Tibial artery (tissue), 4 donors: Measurements from ENCODE around the gene MRPL16.

ENCODE experiments used
- DNase-seq, 2 donors: peaks; one replicate each; pipeline ENCODE4 v3.0.0-alpha.2; 2019
- H3K27ac ChIP-seq, 2 donors: fragments of 200-600 bp; sonication (generic) in 1 of 2; 1 replicate in 1 of 2; 2 replicates in 1 of 2; pipeline ENCODE4 v1.5.1; 2018 to 2019; ENCODE audit warnings: mild to moderate bottlenecking in 1 of 2
- H3K27me3 ChIP-seq, 2 donors: fragments of 200-600 bp; sonication (generic) in 1 of 2; one replicate each; pipeline versions ENCODE4 v1.5.1 to v1.6.0; 2016 to 2019
- H3K36me3 ChIP-seq, 3 donors: fragments of 200-600 bp; sonication (generic) in 2 of 3; one replicate each; pipeline ENCODE4 v1.5.1; 2016 to 2019; ENCODE audit warnings: mild to moderate bottlenecking in 2 of 3
- H3K4me1 ChIP-seq, 4 donors: fragments of 200-600 bp; sonication (generic) in 2 of 4; 1 replicate in 3 of 4; 2 replicates in 1 of 4; pipeline ENCODE4 v1.5.1; 2016 to 2019
- H3K4me3 ChIP-seq, 2 donors: fragments of 200-600 bp; sonication (generic) in 1 of 2; 1 replicate in 1 of 2; 2 replicates in 1 of 2; pipeline ENCODE4 v1.5.1; 2018 to 2019; ENCODE audit warnings: mild to moderate bottlenecking in 2 of 2
- H3K9me3 ChIP-seq, 3 donors: fragments of 200-600 bp; sonication (generic) in 1 of 3; one replicate each; pipeline ENCODE4 v1.5.1; 2016 to 2019
- CTCF ChIP-seq, 2 experiments: fragments of 200-600 bp in 1 of 2; fragments of 450-650 bp in 1 of 2; IDR thresholded peaks; one replicate each; pipeline ENCODE4 v1.5.1; 2017 to 2019; ENCODE audit warnings: antibody characterized with exemption in 2 of 2, mild to moderate bottlenecking in 1 of 2, moderate library complexity in 1 of 2
- intact Hi-C: fragments of 100-400 bp; cut with DNase I; formaldehyde crosslinking; loops from one replicate; pipeline ENCODE4 v1.15.0; 2023; ENCODE audit warnings: low total_unique reads

The MRPL16 gene

GRCh38 chr11:59800390-59801025 lies 10.1 kb downstream of the MRPL16 start:
- H3K27me3 ChIP-seq = no peaks in the 10 kb centered on the region
- no peak for DNase-seq
- TF ChIP-seq CTCF (IDR thresholded peaks at IDR 0.05) = no peak
- H3K36me3 ChIP-seq = peaks cover 24 to 71% (median 29%) of the 10 kb centered on the region in 3 donors
- intact Hi-C loops = loop anchor here (10.0 kb wide), 1 partner anchor 126 kb away; no protein-coding TSS in a partner anchor
- no peak overlapping the region for H3K4me3 ChIP-seq
- H3K4me1 ChIP-seq = no peaks in the 10 kb centered on the region
- no peaks in the 10 kb centered on the region for H3K9me3 ChIP-seq
- no peak overlapping the region for H3K27ac ChIP-seq

GRCh38 chr11:59794417-59794816 lies 16.2 kb downstream of the MRPL16 start:
- H3K9me3 ChIP-seq = no peaks in the 10 kb centered on the region
- DNase-seq = no peak
- peaks cover 75 to 98% (median 77%) of the 10 kb centered on the region in 3 donors for H3K36me3 ChIP-seq
- H3K4me1 ChIP-seq = no peaks in the 10 kb centered on the region
- H3K4me3 ChIP-seq = no peak overlapping the region
- no peaks in the 10 kb centered on the region for H3K27me3 ChIP-seq
- intact Hi-C loops = no loop called here
- no peak for TF ChIP-seq CTCF (IDR thresholded peaks at IDR 0.05)
- no peak overlapping the region for H3K27ac ChIP-seq

- no peaks in the 10 kb centered on the region for H3K27me3 ChIP-seq
- no peak for TF ChIP-seq CTCF (IDR thresholded peaks at IDR 0.05)
- H3K27ac ChIP-seq = no peak overlapping the region
- peaks cover 74 to 99% (median 85%) of the 10 kb centered on the region in 3 donors for H3K36me3 ChIP-seq
- peaks cover 0 to 1% (median 0%) of the 10 kb centered on the region in 4 donors for H3K4me1 ChIP-seq
- no peaks in the 10 kb centered on the region for H3K9me3 ChIP-seq
- no peak overlapping the region for H3K4me3 ChIP-seq
- no peak for DNase-seq
- intact Hi-C loops = no loop called here
Observed at GRCh38 chr11:59792507-59792906, 18.1 kb downstream of the MRPL16 start.

- DNase-seq = no peak
- Histone ChIP-seq H3K27me3 (no peaks in the 10 kb centered on the region), H3K9me3 (no peaks in the 10 kb centered on the region), H3K4me1 (peaks cover 0 to 10% (median 3%) of the 10 kb centered on the region in 4 donors), H3K4me3 (no peak overlapping the region), H3K27ac (no peak overlapping the region), H3K36me3 (peaks cover 68 to 90% (median 80%) of the 10 kb centered on the region in 3 donors)
- intact Hi-C loops = no loop called here
- TF ChIP-seq CTCF (IDR thresholded peaks at IDR 0.05) = no peak
Observed at GRCh38 chr11:59791639-59792038, 18.9 kb downstream of the MRPL16 start.

- Histone ChIP-seq H3K27me3 (no peaks in the 10 kb centered on the region), H3K9me3 (no peaks in the 10 kb centered on the region), H3K36me3 (peaks cover 40 to 52% (median 47%) of the 10 kb centered on the region in 3 donors), H3K4me1 (peaks cover 0 to 18% (median 6%) of the 10 kb centered on the region in 4 donors), H3K4me3 (no peak overlapping the region), H3K27ac (no peak overlapping the region)
- DNase-seq = no peak
- TF ChIP-seq CTCF (IDR thresholded peaks at IDR 0.05) = no peak
- intact Hi-C loops = no loop called here
Observed at GRCh38 chr11:59787816-59788215, 22.8 kb downstream of the MRPL16 start.
